Thoracic aorta (tissue), 2 donors: ENCODE results near the gene MAST3. TPM values are rescaled to one million over a fixed set of nuclear protein-coding genes. Genes with fewer than 3 reads are reported as not detected.

Experiments used
- ATAC-seq: fragments of 150-250 bp; one replicate; pipeline ENCODE4 v1.8.0; 2017; ENCODE audit warnings: low read depth; ENCODE audit not compliant: insufficient number of reproducible peaks, low FRiP score
- DNase-seq: peaks from one replicate; pipeline ENCODE4 v3.0.0-alpha.2; 2020; ENCODE audit warnings: low spot score
- H3K27ac ChIP-seq, 2 donors: fragments of 200-600 bp; sonication (generic); 1 replicate in 1 of 2; 2 replicates in 1 of 2; pipeline ENCODE4 v1.5.1; 2016; ENCODE audit warnings: mild to moderate bottlenecking in 2 of 2, moderate library complexity in 2 of 2
- H3K27me3 ChIP-seq: fragments of 200-600 bp; sonication (generic); replicated peaks from 2 replicates; pipeline ENCODE4 v1.6.0; 2016; ENCODE audit warnings: mild to moderate bottlenecking; ENCODE audit not compliant: insufficient read depth
- H3K36me3 ChIP-seq: fragments of 200-600 bp; sonication (generic); one replicate; pipeline ENCODE4 v1.5.1; 2016
- H3K4me1 ChIP-seq, 2 donors: fragments of 200-600 bp; sonication (generic); 1 replicate in 1 of 2; 2 replicates in 1 of 2; pipeline versions ENCODE4 v1.5.1 to v1.6.0; 2016; ENCODE audit warnings: low read depth in 2 of 2, mild to moderate bottlenecking in 1 of 2; ENCODE audit not compliant: control insufficient read depth in 1 of 2
- H3K4me3 ChIP-seq: fragments of 200-600 bp; sonication (generic); 2 replicates; pipeline ENCODE4 v1.5.1; 2016; ENCODE audit warnings: mild to moderate bottlenecking
- H3K9me3 ChIP-seq: fragments of 200-600 bp; sonication (generic); 2 replicates; pipeline ENCODE4 v1.5.1; 2016
- CTCF ChIP-seq: fragments of 200-600 bp; sonication (generic); IDR thresholded peaks from one replicate; pipeline ENCODE4 v1.5.1; 2019; ENCODE audit warnings: antibody characterized with exemption
- total RNA-seq, 2 donors: library from RNA; depleted of rRNA; stranded (reverse); fragments of >200 nt; gene quantifications; one replicate each; pipeline versions ENCODE4 v1.1.0 to v1.2.3, GENCODE V29; 2016

Gene MAST3
- total RNA-seq, 2 donors from 2014 or later: 18.7 to 27.8 TPM

DNA sequence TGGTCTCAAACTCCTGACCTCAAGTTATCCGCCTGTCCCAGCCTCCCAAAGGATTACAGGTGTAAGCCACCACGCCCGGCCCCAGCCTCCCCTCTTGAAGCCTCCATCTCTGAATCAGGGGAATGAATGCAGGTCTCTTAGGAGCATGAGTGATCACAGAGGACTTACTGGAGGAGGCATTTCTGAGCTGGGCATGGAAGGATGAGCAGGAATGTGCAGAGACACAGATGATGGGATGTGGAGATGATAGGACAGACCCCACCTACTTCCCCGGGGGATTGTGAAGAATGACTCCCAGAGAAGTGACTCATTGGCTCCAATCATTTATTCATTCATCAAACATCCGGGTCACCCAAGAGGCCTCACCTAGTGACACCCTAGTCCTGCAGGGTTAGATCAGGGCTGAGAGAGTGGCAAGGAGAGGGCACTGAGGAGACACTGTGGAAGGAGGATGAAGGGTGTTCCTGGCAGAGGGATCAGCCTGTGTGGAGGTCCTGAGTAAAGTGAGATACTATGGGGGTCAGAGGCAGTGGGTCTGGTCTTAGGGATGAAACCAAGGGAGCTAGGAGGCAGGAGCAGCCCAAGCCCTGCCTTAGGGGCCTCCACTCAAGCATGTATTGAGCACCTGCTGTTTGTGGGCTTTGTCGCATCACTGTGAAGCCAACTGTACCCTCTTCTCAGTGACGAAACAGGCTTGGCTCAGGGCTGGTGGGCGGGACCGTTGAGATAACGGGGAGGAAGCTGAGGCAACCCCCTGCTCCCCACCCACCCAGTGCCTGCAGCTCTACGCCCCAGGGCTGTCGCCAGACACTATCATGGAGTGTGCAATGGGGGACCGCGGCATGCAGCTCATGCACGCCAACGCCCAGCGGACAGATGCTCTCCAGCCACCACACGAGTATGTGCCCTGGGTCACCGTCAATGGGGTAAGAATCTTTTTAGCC is 79.1 kb downstream of the MAST3 start:
- H3K9me3 ChIP-seq: no peaks in the 10 kb centered on the region
- H3K4me1 ChIP-seq: peaks cover 6 to 12% of the 10 kb centered on the region in 2 donors
- DNase-seq: no peak
- H3K36me3 ChIP-seq: no peaks in the 10 kb centered on the region
- ATAC-seq: no peak
- no peak for TF ChIP-seq CTCF
- H3K27ac ChIP-seq: no peak overlapping the region
- H3K4me3 ChIP-seq: no peak overlapping the region
- no peaks in the 10 kb centered on the region for H3K27me3 ChIP-seq

DNA sequence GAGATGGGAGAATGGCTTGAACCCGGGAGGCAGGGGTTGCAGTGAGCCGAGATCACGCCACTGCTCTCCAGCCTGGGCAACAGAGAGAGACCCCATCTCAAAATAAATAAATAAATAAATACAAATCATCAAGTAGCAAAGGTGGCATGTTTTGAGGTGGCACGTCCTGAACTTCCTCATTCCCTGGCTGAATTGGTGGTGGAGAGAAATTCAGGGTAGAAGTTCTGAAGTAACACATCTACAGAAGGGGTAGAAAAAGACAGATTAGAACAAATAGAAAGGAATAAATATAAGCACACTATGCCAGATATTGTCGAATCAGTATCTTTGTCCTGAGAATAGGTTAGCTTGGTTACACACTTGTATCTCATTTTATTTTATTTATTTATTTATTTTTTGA is 82.4 kb downstream of the MAST3 start:
- ATAC-seq: no peak

GRCh38 chr19:18183529-18183928 is 86.0 kb downstream of the MAST3 start:
- Histone ChIP-seq H3K4me1 (no peaks in the 10 kb centered on the region), H3K36me3 (no peaks in the 10 kb centered on the region), H3K9me3 (no peaks in the 10 kb centered on the region), H3K4me3 (no peak overlapping the region), H3K27me3 (no peaks in the 10 kb centered on the region), H3K27ac (no peak overlapping the region)
- TF ChIP-seq CTCF: no peak
- no peak for DNase-seq
- no peak for ATAC-seq

More for the DNA sequence above, 82.4 kb downstream of the MAST3 start:
- no peak for DNase-seq
- no peak overlapping the region for H3K27ac ChIP-seq
- H3K27me3 ChIP-seq: no peaks in the 10 kb centered on the region
- no peaks in the 10 kb centered on the region for H3K36me3 ChIP-seq
- H3K4me1 ChIP-seq: no peaks in the 10 kb centered on the region
- H3K9me3 ChIP-seq: no peaks in the 10 kb centered on the region
- no peak for TF ChIP-seq CTCF
- H3K4me3 ChIP-seq: no peak overlapping the region

DNA sequence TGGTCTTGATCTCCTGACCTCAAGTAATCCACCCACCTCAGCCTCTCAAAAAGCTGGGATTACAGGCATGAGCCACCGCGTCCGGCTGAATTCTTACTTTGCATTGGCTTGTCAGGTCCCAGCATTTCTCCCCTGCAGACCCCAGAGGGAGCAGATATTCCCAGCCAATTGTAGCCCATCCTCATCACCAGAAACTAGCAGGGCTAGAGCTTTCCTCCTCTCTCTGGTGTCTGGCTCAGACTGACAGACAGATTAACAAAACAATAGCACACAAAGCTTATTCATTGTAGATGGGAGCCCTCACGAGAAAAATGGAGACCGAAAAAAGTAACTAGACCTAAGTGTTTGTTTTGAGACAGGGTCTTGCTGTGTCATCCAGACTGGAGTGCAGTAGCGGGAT is 88.0 kb downstream of the MAST3 start:
- DNase-seq (no peak), ATAC-seq (no peak)
- Histone ChIP-seq H3K27me3 (no peaks in the 10 kb centered on the region), H3K4me1 (no peaks in the 10 kb centered on the region), H3K27ac (no peak overlapping the region), H3K36me3 (no peaks in the 10 kb centered on the region), H3K9me3 (no peaks in the 10 kb centered on the region), H3K4me3 (no peak overlapping the region)
- TF ChIP-seq CTCF: no peak

DNA sequence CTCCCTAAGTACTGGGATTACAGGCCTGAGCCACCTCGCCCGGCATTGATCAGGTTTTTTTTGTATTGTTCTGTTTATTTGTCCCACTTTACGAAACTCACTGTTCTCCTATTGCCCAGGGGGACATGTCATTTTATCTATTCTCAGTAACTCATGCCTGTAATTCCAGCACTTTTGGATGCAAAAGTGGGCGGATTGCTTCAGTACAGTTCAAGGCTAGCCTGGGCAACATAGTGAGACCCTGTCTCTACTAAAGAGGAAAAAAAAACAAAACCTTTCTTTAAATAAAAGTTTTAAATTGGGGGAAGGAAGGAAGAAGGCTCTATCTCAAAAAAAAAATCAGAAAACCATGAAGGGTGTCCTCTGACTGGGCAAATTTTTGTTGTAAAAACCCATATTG is 92.7 kb downstream of the MAST3 start:
- Histone ChIP-seq H3K27me3 (no peaks in the 10 kb centered on the region), H3K36me3 (no peaks in the 10 kb centered on the region), H3K4me1 (peaks cover 8 to 13% of the 10 kb centered on the region in 2 donors), H3K9me3 (no peaks in the 10 kb centered on the region), H3K4me3 (no peak overlapping the region), H3K27ac (no peak overlapping the region)
- ATAC-seq (no peak), DNase-seq (no peak)
- no peak for TF ChIP-seq CTCF
